ENCODE measurements around the gene USP3.

Gene USP3, protein sequence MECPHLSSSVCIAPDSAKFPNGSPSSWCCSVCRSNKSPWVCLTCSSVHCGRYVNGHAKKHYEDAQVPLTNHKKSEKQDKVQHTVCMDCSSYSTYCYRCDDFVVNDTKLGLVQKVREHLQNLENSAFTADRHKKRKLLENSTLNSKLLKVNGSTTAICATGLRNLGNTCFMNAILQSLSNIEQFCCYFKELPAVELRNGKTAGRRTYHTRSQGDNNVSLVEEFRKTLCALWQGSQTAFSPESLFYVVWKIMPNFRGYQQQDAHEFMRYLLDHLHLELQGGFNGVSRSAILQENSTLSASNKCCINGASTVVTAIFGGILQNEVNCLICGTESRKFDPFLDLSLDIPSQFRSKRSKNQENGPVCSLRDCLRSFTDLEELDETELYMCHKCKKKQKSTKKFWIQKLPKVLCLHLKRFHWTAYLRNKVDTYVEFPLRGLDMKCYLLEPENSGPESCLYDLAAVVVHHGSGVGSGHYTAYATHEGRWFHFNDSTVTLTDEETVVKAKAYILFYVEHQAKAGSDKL

DNA sequence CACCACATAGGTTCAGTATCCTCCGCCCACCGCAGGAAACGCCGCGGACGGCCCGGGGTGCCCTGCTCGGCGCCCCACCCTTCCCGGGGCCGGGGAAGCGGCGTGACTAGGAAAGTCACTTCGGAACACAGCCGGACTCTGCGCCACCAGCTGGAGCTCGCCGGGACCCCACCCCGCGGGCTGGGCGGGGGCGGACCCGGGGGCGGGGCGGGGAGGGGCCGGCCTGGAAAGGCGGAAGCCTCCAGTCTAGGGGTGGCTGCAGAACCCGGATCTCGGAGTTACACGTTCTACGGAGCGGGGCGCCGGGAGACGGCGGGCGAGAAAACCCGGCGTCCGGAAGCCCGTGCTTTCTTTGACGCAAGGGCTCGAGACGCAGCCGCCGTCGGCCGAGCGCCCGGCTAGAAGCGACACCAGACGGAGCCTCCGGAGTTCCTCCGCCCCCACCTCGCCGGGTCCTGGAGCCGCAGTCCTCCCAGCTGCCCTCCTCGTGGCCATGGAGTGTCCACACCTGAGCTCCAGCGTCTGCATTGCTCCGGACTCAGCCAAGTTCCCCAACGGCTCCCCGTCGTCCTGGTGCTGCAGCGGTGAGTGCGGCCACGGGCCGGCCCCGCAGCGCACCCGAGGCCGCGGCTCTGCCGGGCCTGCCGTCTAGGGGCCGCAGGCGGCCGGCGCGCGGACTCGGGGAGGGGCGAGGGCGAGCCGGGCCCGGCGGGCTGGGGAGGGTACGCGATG is at the start of gene USP3:
Gene USP3 (plus strand): TSS at position 347 of the 732 bp plus-strand sequence. CDS start 147 bp downstream, at position 494.
- peak; percentile 84 for DNase-seq (ENCODE audit: low read depth)

DNA sequence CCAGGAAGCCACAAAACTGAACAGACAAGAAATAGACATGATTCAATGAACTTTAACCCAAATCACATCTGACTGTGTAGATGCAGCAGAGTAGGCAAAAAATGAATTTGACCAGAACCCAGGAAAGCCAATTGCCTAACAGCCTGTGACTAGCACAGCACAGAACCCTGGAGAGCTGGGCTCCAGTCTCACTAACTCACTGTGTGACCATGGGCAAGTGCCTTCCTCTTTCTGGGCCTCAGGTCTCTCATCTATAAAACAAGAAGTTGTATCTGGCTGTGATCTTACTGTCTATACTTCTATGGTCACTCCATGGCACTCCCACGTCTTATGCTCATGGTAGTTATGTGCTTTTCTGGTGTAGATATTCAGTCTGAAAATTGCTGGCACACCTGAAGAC is 48.1 kb upstream of the USP3 start:
- DNase-seq (ENCODE audit: low read depth): no peak

DNA sequence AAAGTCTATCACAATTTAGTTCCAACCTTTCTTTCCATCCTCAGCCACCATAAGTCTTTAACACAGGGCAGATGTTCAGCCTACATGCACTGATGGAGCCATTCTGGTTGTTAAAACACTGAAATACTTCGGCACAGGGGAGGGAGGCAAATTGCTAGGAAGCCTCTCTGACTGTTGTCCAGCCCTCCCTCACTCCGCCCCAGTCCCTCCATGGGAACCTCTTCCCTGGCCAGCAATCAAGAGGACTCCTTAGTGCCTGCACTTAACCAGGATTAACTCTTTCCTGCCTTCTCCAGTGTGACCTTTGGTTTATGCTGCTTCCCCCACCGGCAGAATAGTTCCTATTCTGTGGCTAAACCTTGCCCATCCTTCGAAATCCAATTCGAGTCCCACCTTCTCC is 47.0 kb upstream of the USP3 start:
- DNase-seq (ENCODE audit: low read depth): no peak

DNA sequence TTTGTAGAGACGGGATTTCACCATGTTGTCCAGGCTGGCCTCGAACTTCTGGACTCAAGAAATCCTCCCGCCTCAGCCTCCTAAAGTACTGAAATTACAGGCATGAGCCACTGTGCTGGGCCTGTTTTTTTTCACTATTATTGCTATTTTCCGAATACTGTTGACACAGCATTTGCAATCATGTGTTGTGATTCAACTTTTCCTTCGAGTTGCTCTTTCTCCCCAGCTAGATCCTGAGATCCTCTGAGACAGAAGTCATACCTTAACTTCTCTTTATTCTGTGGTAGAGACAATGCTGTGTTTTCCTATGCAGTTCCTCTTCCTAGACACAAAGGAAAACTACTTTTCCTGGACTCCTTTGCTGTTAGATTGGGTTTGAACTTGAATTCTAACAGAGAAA is 46.4 kb upstream of the USP3 start:
- no peak for DNase-seq (ENCODE audit: low read depth)

DNA sequence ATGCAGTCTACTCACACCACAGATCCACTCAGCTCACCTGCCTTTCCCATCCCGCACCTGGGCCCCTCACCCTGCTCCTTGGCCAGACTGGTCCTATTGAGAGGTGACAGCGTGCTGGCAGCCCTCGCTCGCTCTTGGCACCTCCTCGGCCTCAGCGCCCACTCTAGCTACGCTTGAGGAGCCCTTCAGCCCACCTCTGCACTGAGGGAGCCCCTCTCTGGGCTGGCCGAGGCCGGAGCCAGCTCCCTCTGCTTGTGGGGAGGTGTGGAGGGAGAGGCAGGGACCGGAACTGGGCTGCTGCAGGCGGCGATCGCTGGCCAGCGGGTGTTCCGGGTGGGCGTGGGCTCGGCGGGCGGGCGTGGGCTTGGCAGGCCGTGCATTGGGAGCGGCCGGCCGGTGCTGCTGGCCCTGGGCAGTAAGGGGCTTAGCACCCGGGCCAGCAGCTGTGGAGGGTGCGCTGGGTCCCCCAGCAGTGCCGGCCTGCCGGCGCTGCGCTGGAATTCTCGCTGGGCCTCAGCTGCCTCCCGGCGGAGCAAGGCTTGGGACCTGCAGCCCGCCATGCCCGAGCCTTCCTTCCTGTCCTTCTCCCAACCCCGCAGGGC is 45.5 kb upstream of the USP3 start:
- no peak for DNase-seq (ENCODE audit: low read depth)

DNA sequence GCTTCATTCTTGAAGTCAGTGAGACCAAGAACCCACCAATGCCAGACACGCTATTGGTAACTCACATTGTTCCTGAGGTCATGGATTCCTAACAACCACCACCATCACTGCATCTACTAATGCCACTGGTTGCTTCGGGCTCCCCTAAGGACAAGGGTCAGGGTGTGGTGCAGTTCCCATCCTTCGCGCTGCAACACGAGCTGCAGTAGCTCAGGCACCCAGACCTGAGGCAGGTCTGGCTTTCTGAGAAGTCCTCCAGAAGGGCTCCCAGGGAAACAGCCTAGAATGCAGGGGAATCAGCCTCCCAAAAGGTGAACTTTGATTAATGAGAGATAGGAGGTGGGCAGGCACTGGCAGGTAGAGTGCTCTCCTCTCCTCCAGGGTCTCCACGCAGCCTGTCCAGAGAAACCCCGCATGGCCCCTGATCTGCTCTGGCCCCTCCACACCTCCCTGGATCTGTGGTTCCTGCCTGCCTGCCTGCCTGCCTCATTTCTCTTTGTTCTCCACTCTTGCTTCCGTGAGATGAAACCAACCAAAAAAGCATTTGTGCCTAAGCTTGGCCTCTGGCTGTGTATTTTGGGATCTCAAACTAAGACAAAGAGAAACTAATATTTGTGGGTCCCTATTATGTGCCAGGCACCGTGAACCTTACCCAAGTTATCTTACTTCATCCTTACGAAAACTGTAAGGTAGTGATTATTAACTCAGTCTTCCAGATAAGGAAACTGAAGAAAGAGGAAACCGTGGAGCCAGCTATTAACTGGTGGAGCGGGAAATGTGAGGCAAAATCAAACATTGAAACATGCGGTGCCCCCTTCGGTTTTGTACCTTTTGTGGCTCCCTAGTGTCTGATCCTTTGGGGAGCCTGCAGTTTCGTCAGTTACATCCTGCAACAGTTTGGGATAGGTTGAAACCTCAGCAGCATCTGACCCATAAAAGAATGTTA is 43.9 kb upstream of the USP3 start:
- DNase-seq (ENCODE audit: low read depth): no peak

DNA sequence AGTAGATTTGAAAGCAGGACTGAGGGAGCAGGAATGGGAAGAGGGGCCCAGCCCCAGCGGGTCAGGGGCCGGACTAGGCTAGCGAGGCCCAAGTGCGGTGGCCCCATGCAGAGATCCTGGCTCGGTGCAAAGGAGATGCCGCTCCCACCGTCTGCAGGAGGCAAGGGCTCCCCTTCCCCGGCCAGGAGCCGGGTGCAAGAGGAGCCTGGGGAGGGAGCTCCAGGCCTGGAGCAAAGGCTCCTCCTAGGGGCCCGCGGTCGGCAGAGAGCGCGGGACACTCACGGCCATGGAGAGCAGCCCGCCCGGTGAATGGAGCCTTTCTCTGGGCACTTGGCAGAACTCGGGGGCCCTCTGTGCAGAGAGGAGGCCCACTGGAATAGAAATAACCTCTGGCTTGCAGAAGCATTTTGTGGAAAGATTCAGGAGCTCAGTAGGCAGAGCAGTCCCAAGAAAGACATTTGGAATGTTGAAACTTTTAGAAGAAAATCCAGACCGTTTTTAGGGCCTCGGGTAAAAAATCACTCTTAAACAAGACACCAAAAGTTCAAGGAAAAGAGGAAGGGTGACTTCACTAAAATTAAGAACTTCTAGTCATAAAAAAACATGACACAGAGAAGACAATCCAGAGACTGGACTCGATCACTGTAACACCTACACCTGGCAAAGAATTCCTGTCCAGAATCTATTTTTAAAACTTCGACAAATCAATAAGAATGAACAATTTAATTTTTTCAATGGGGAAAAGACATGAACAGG is 43.0 kb upstream of the USP3 start:
- DNase-seq (ENCODE audit: low read depth): no peak

DNA sequence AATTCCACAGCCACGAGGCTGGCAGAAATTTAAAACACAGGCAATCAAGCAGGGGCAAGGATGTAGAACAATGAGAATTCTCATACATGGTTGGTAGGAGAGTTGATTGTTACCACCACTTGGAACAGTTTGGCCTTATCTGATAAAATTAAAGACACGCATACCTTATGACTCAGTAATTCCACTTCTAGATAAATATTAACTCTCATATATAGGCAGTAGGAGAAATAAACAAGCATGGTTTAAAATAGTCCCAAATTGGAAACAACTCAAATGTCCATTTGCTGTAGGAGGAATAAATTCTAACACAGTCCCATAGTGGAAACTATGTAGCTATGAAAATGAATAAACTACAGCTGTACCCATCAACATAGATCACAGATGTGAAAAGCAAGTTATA is 42.3 kb upstream of the USP3 start:
- no peak for DNase-seq (ENCODE audit: low read depth)

DNA sequence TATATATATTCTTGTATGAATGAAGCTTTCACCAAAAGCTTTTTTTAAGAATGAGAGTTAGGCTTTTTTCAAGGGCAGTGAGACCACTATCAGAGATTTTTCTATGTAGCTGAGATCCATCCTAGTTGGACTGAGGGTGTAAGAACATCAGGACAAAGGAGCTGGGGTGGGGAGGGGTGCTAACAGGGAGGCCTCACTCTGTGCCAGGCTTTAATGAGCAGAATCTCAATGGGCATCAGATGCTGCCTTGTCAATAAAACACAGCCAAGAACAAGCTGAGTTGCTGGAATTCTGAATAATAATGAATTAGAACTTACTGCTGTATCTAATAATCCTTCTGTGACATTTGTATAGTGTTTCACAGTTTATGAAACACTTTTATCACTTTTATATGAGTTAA is 41.4 kb upstream of the USP3 start:
- DNase-seq (ENCODE audit: low read depth): no peak

DNA sequence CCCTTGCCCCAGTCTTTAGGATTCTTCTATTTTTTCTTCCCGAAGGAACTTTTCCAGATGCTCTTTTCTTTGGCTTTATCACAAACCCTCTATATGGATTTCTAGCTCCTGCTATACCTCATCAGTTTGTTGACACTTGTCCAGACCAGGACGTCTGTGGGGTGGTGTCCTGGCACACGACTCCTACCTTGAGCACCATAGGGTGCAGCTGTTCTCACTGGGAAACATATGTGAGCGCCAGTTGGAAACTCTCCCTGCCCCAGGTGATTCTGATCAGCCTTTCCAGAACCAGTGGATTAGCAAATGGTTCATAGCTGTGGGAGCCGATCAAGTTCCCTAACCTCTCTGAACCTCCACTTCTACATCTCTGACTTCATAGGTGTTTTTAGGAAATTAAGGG is 40.6 kb upstream of the USP3 start:
- no peak for DNase-seq (ENCODE audit: low read depth)

DNA sequence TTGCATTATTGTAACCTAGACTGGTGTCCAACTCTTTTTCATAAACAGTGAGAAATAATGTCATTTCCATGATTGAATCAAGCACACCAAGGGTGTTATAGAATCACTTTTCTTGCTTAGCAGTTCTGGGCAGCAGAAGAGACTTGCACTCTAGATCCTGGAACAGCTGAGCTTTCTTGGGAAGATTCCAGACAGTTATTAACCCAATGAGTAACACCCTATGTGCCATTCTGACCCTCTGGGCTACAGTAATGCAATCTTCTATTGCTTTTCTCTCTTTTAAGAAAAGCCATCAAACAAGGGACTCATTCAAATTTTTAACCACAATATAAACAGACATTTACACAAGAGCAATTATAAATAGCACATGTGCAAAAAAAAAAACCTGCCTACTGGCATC is 39.3 kb upstream of the USP3 start:
- no peak for DNase-seq (ENCODE audit: low read depth)

DNA sequence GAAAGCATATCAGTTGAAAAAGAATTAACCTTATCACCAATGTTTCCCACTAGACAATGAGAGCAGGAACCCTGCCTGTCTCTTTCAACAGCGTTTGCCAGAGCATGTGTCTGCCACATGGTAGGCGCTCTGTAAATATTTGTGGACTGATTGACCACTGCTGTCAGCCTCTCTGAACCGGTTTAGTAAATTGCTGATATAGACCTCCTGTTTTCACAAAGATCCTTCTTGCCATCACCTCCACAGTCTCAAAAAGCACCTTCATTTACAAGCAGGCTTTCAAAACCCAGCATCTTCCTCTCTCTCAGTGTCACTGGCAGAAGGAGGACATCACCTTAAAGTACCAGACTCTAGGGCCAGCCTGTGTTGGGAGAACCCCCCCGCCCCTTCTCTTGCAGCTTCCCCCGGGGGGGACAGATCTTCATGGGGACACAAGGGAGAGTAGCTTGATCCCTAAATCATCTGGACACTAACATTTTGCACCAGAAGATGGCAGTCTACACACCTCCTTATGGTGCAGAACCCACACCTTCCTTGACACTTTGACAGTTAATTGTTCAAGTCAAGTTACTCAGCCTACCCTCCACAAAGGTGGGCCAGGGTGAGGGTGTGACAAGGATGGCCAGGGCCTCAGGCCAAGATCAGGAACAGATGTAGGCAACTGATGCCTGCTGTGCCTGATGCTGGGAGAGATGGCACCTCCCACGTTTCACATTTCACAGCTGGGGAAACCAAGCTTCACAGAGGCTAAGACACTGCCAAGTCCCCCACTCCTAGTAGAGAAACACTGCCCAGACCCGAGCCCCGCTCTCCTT is 37.8 kb upstream of the USP3 start:
- peak; percentile 35 for DNase-seq (ENCODE audit: low read depth)

DNA sequence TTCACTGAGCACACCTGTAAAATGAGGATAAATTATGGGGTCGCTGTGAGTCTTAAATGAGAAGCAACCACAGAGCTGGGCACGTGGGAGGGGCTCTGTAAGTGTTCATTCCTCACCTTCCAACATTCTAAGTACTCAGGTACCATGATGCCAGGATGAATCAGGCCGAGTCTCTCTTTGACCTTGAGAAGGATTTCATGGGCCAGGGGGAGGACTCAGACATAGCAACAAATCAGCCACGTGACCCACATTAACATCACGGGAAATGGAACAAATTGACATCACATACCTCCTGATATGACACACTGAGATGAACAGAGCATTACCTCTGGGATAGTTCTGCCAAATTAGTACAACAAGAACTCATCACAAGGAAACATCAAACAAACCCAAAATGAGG is 35.2 kb upstream of the USP3 start:
- no peak for DNase-seq (ENCODE audit: low read depth)

DNA sequence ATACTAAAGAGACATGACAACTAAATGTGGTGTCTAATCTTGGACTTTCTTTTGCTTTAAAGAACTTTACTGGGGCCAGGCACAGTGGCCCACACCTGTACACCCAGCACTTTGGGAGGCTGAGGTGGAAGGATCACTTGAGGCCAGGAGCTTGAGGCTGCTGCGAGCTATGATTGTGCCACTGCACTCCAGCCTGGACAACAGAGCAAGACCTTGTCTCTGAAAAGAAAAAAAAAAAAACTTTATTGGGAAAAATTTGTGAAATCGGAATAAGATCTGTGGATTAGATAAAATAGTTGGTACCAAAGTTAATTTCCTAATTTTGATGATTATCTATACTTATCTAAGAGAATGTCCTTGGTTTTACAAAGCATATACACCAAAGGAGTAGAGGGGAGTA is 34.4 kb upstream of the USP3 start:
- no peak for DNase-seq (ENCODE audit: low read depth)

DNA sequence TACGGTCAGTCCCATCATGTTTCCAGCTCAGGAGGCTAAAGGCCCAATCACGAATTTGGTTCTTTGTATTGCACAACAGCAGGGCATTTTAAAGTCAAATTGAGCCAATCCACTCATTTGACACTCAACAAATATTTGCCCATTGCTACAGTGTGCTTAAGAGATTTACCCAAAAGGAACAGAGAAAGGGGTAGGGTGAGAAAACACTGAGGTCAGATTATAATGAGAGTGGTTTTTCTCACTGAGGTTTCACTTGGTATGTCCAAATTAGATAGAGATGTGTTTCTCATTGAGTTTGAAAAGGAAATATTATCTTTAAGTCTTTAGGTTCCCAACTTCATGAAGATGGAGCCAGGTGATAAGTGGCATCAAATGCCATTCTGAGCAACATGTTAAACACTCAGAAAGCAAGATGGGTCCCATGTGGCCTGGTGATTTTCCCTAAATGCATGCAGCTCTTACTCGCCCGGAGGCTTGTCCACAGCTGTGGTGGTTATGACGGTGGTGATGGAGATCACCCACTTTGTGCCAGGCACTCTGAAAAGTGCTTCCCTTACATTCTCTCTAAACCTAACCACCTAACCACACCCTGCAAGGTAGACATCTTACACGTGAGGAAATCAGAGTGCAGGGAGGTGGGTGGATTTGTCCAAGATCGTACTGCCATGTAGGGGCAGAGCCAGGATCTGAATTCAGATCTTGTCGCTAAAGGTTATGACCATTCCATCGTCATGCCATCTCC is 31.2 kb upstream of the USP3 start:
- DNase-seq (ENCODE audit: low read depth): no peak

DNA sequence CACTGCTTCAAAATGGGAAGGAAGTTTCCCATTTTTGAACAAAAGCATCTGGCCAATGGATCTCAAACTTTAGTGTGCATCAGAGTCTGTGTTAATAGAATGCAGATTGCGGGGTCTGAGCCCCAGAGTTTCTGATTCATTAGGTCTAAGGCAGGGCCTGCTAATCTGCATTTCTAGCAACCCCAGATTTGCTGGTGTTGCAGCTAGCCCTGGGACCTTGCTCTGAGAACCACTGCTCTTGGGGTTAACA is 30.7 kb upstream of the USP3 start:
- DNase-seq (ENCODE audit: low read depth): no peak

DNA sequence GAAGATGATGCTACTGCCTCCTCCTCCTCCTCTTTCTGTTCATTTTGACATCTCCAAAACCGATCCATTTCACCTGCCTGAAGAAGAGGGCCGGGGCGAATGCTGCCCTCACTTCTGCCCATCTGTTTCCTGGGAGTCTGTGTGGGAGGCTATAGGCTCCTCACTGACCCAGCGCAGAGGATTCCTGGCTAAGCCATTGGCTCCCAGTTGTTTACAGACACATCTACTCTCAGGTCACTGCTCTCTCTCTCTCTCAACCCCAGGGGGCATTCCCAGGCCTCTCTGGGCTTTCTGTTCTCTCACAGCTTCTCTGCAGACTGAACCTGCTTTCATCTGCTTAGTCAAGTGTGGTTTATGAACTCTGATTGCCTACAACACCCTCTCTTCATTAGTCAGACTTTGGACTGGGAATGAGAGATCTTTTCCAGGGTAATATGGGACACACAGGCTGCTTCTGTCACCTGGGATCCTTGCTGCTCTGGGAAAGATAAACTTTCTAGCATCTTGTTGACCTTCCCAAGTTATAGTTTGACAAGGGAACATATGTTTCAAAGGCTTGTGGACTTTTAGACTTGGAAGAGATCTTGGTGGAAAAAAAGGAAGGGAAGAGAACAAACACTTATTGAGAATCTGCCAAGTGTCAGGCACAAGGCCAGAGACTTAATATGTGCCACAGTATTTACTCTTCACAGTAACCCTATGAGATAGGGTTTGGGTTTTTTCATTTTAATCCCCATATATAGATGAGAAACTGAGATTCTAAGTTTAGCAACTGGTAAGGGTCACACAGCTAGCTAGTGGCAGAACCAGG is 30.2 kb upstream of the USP3 start:
- DNase-seq (ENCODE audit: low read depth): no peak

DNA sequence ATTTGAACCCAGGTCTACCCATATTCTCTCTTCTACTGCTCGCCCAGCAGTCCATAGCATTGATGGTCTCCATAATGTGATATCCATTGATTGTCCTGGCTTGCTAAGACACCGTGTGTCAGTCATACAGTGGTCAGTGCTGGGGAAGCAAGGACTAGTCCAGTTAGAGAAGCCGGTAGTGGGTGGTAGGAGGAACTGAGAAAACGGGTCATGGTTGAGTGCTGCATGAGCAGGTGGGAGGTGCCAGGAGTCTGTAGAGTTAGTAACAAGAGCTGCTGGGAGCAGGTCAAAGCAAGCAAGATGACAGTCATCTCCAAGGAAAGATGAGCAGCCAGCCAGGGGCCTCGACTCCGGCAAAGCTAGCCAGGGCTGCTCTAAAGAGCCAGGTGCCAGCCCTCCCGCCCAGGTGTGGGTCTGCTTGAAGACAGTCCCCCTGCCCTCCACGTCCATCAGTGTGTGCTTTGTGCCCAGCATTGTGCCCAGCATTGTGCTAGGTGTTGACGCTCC is 29.5 kb upstream of the USP3 start:
- DNase-seq (ENCODE audit: low read depth): no peak

DNA sequence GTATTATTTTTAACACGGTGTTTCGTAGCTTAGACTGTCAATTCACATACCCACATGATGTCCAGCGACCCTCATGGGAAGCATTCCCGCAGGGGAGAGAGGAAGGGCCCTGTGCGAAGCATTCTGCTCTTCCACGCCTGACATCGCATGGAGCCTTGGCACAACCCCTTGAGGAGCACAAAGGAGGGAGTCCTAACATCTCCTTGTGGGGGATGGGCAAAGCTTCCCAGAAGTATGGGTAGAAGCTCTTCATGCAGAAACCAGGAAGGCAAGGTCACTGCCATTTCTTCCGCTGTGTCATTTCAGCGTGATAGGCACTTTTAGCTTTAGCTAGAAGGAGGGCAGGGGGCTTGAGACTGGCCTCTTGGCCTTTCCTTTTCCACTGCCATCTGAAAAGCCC is 28.7 kb upstream of the USP3 start:
- no peak for DNase-seq (ENCODE audit: low read depth)
